ENCODE data around the gene RIT2.

The RIT2 gene

DNA sequence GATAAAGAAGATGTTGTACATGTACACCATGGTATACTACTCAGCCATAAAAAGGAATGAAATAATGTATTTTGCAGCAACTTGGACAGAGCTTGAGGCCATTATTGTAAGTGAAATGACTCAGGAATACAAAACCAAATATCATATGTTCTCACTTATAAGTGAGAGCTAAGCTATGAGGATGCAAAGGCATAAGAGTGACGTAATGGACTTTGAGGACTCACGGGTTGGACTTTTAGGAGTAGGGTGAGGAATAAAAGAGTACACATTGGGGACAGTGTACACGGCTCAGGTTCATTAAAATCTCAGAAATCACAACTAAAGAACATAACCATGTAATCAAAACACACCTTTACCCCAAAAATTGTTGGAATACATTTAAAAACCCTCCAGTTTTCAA, 206.4 kb downstream of the RIT2 start:
- no peak overlapping the region for H3K27ac Mint-ChIP-seq
- H3K36me3 Mint-ChIP-seq (ENCODE audit: low read depth) = no peaks in the 10 kb centered on the region
- peaks cover 8% of the 10 kb centered on the region for H3K9me3 Mint-ChIP-seq
- H3K27me3 Mint-ChIP-seq = no peaks in the 10 kb centered on the region
- no peak for DNase-seq
- H3K4me3 Mint-ChIP-seq = no peak overlapping the region
- no peaks in the 10 kb centered on the region for H3K4me1 Mint-ChIP-seq (ENCODE audit: low read depth)

- Mint-ChIP-seq H3K9me3 (peaks cover 5% of the 10 kb centered on the region), H3K4me1 (ENCODE audit: low read depth) (no peaks in the 10 kb centered on the region), H3K27me3 (no peaks in the 10 kb centered on the region), H3K4me3 (no peak overlapping the region), H3K27ac (no peak overlapping the region), H3K36me3 (ENCODE audit: low read depth) (no peaks in the 10 kb centered on the region)
- no peak for DNase-seq
Measured at GRCh38 chr18:42906761-42907160, 208.7 kb downstream of the RIT2 start.

GRCh38 chr18:42901161-42901560, 214.3 kb downstream of the RIT2 start:
- DNase-seq = no peak
- no peak overlapping the region for H3K4me3 Mint-ChIP-seq
- peaks cover 8% of the 10 kb centered on the region for H3K9me3 Mint-ChIP-seq
- no peak overlapping the region for H3K27ac Mint-ChIP-seq
- H3K27me3 Mint-ChIP-seq = no peaks in the 10 kb centered on the region
- H3K36me3 Mint-ChIP-seq (ENCODE audit: low read depth) = no peaks in the 10 kb centered on the region
- H3K4me1 Mint-ChIP-seq (ENCODE audit: low read depth) = no peaks in the 10 kb centered on the region

DNA sequence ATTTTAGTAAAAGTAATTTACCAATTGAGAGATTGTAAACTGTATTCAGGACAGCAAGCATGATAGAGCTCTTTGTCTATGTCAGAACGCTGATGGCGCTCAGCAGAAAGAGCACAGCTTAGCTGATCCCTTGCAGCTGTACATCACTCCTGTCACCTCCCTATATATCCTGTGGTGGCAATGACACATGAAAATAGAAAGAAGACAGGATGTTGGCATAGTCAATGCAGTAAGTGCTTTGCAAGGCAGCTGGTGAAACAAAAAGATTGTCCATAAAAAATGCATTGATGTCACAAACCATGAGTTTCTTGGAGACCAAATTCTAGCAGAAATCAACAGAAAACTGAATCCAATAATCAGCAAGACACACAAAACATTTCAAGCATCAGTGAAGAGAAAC, 221.5 kb downstream of the RIT2 start:
- Mint-ChIP-seq H3K4me1 (ENCODE audit: low read depth) (no peaks in the 10 kb centered on the region), H3K9me3 (peaks cover 13% of the 10 kb centered on the region), H3K27me3 (no peaks in the 10 kb centered on the region), H3K36me3 (ENCODE audit: low read depth) (no peaks in the 10 kb centered on the region), H3K27ac (no peak overlapping the region), H3K4me3 (no peak overlapping the region)
- DNase-seq = no peak

GRCh38 chr18:42892181-42892580, 223.3 kb downstream of the RIT2 start:
- DNase-seq = no peak
- peaks cover 7% of the 10 kb centered on the region for H3K9me3 Mint-ChIP-seq
- H3K4me1 Mint-ChIP-seq (ENCODE audit: low read depth) = no peaks in the 10 kb centered on the region
- no peaks in the 10 kb centered on the region for H3K27me3 Mint-ChIP-seq
- H3K4me3 Mint-ChIP-seq = no peak overlapping the region
- H3K36me3 Mint-ChIP-seq (ENCODE audit: low read depth) = no peaks in the 10 kb centered on the region
- H3K27ac Mint-ChIP-seq = no peak overlapping the region

- Mint-ChIP-seq H3K36me3 (ENCODE audit: low read depth) (no peaks in the 10 kb centered on the region), H3K4me1 (ENCODE audit: low read depth) (no peaks in the 10 kb centered on the region), H3K27me3 (no peaks in the 10 kb centered on the region), H3K27ac (no peak overlapping the region), H3K9me3 (peaks cover 5% of the 10 kb centered on the region), H3K4me3 (no peak overlapping the region)
- no peak for DNase-seq
Measured at GRCh38 chr18:42891705-42892104, 223.8 kb downstream of the RIT2 start.

GRCh38 chr18:42883169-42883568, 232.3 kb downstream of the RIT2 start:
- DNase-seq = no peak
- no peaks in the 10 kb centered on the region for H3K4me1 Mint-ChIP-seq (ENCODE audit: low read depth)
- peaks cover 20% of the 10 kb centered on the region for H3K9me3 Mint-ChIP-seq
- H3K4me3 Mint-ChIP-seq = no peak overlapping the region
- no peaks in the 10 kb centered on the region for H3K36me3 Mint-ChIP-seq (ENCODE audit: low read depth)
- H3K27me3 Mint-ChIP-seq = no peaks in the 10 kb centered on the region
- no peak overlapping the region for H3K27ac Mint-ChIP-seq

GRCh38 chr18:42882122-42882521, 233.4 kb downstream of the RIT2 start:
- H3K27ac Mint-ChIP-seq = no peak overlapping the region
- H3K4me3 Mint-ChIP-seq = no peak overlapping the region
- peaks cover 20% of the 10 kb centered on the region for H3K9me3 Mint-ChIP-seq

GRCh38 chr18:42872838-42873237, 242.6 kb downstream of the RIT2 start:
- Mint-ChIP-seq H3K9me3 (peaks cover 16% of the 10 kb centered on the region), H3K27ac (no peak overlapping the region), H3K4me3 (no peak overlapping the region), H3K27me3 (no peaks in the 10 kb centered on the region), H3K4me1 (ENCODE audit: low read depth) (no peaks in the 10 kb centered on the region), H3K36me3 (ENCODE audit: low read depth) (no peaks in the 10 kb centered on the region)
- no peak for DNase-seq

More at GRCh38 chr18:42882122-42882521, 233.4 kb downstream of the RIT2 start:
- Mint-ChIP-seq H3K27me3 (no peaks in the 10 kb centered on the region), H3K4me1 (ENCODE audit: low read depth) (no peaks in the 10 kb centered on the region), H3K36me3 (ENCODE audit: low read depth) (no peaks in the 10 kb centered on the region)
- no peak for DNase-seq

DNA sequence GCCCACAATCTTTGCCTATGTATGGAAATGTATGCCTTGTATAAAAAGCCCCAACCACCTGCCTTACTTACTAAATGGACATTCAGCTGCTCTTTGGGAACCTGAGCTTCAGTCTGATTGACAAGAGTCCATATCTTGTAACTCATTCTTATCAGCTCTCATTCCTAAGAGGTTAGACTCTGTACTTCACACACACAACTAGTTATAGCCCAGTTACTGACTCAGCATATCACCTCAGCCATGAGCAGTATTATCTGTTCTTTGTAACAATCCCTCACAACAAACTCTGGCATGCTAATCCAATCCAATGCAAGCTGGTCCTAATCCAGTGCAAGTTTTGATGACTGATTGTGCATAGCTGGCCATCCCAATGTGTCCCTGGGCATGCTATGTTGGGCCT, 250.6 kb downstream of the RIT2 start:
- no peak overlapping the region for H3K27ac Mint-ChIP-seq
- no peak for DNase-seq
- no peaks in the 10 kb centered on the region for H3K4me1 Mint-ChIP-seq (ENCODE audit: low read depth)
- no peaks in the 10 kb centered on the region for H3K27me3 Mint-ChIP-seq
- no peaks in the 10 kb centered on the region for H3K36me3 Mint-ChIP-seq (ENCODE audit: low read depth)
- no peak overlapping the region for H3K4me3 Mint-ChIP-seq
- H3K9me3 Mint-ChIP-seq = peaks cover 16% of the 10 kb centered on the region

DNA sequence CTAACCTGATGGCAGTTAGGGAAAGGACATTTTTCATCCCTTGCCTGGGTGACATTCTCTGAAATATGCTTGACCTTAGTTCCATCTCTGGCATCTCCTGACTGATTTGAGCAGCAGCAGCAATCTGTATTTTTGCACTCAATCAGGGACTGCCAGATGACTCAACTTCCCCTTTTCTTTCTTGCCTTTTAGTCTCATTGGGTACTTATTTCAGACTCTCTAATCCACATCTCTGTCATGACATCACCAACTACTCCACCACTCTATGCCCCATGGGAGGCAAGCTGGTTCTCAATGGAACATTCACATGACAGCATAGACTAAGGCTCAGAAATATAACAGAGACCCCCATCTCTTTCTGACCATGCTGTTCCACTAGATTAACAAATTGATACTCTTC, 254.2 kb downstream of the RIT2 start:
- H3K9me3 Mint-ChIP-seq = peaks cover 10% of the 10 kb centered on the region
- H3K27me3 Mint-ChIP-seq = no peaks in the 10 kb centered on the region
- no peak overlapping the region for H3K4me3 Mint-ChIP-seq
- no peaks in the 10 kb centered on the region for H3K36me3 Mint-ChIP-seq (ENCODE audit: low read depth)
- H3K27ac Mint-ChIP-seq = no peak overlapping the region
- no peaks in the 10 kb centered on the region for H3K4me1 Mint-ChIP-seq (ENCODE audit: low read depth)
- DNase-seq = no peak

DNA sequence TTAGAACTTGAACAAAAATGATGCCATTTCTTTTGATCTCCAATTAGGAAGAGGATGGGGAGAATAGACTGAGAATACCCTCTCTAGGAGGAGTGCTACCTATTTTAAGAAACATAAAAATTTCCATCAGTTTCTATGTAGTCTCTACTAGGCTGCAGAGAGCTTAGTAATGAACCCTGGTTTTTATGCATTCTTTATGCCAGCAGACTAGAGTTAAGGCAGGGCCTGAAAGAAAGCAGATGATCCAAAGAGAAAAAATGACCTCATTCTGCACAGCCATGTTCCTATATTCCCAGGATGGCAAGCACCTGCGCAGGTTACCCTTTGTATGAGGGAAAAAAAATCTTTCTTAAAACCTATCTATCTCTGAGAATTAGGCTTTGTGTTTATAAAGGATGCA, 254.9 kb downstream of the RIT2 start:
- Mint-ChIP-seq H3K4me3 (no peak overlapping the region), H3K4me1 (ENCODE audit: low read depth) (no peaks in the 10 kb centered on the region), H3K27me3 (no peaks in the 10 kb centered on the region), H3K9me3 (peaks cover 10% of the 10 kb centered on the region), H3K36me3 (ENCODE audit: low read depth) (no peaks in the 10 kb centered on the region), H3K27ac (no peak overlapping the region)
- DNase-seq = no peak

DNA sequence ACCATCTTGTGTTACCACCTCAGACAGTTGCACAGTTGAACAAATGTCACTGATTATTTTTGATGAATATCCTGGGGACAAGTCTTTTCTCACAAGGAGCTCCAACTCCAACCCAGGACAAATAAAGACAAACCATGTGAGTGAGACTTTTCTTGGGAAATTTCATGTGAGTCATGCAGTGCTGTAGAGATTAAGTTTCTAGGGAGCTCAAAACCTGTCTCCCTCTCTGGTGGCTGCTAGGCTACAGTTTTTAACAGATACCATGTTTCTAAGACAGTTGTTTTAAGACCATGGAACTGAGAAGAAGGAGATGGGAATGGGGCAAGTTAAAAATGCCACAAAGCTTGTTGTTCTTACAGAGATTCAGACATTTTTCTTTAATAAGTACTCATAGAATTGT, 255.5 kb downstream of the RIT2 start:
- no peak overlapping the region for H3K4me3 Mint-ChIP-seq
- DNase-seq = no peak
- no peaks in the 10 kb centered on the region for H3K36me3 Mint-ChIP-seq (ENCODE audit: low read depth)
- no peak overlapping the region for H3K27ac Mint-ChIP-seq
- no peaks in the 10 kb centered on the region for H3K4me1 Mint-ChIP-seq (ENCODE audit: low read depth)
- H3K9me3 Mint-ChIP-seq = peaks cover 10% of the 10 kb centered on the region
- H3K27me3 Mint-ChIP-seq = no peaks in the 10 kb centered on the region

DNA sequence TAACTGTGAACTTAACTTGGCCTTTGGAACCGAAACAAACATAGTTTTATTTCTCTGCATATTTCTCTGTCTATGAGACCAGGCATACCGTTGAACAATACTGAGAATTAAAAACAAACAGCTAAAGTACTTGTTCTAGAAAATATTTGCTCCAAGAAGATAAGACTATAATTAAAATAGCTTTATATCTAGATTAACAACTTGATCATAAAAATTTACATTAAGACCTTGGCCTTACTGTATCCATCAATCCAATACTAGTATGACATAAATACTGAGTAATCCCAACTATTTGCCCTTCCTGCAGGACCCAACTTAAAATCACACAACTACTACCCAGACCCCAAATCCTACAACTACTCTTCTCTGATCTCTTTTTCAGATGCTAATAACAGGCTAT, 260.9 kb downstream of the RIT2 start:
- no peak overlapping the region for H3K4me3 Mint-ChIP-seq
- no peaks in the 10 kb centered on the region for H3K4me1 Mint-ChIP-seq (ENCODE audit: low read depth)
- H3K9me3 Mint-ChIP-seq = peaks cover 8% of the 10 kb centered on the region
- H3K27me3 Mint-ChIP-seq = no peaks in the 10 kb centered on the region
- H3K27ac Mint-ChIP-seq = no peak overlapping the region
- no peak for DNase-seq
- H3K36me3 Mint-ChIP-seq (ENCODE audit: low read depth) = no peaks in the 10 kb centered on the region

GRCh38 chr18:42850174-42851083, 265.1 kb downstream of the RIT2 start:
- no peak overlapping the region for H3K27ac Mint-ChIP-seq

More at GRCh38 chr18:42850174-42851083, 265.1 kb downstream of the RIT2 start:
- DNase-seq = no peak
- Mint-ChIP-seq H3K36me3 (ENCODE audit: low read depth) (no peaks in the 10 kb centered on the region), H3K4me1 (ENCODE audit: low read depth) (no peaks in the 10 kb centered on the region), H3K9me3 (peaks cover 8% of the 10 kb centered on the region), H3K27me3 (no peaks in the 10 kb centered on the region), H3K4me3 (no peak overlapping the region)

Data from activated T-cell treated with anti-CD3 and anti-CD28 coated beads, Interleukin-2, amount 50 U/mL, for 24 hours (primary cell).